ENCODE results near the gene BMP6. TPM values are rescaled to one million over a fixed set of nuclear protein-coding genes. Genes with fewer than 3 reads are reported as not detected.
"Not testable (repeated sequence)": the region's sequence is repeated elsewhere in the genome, so short reads cannot be mapped to it uniquely, and the experiment has no call there.

BMP6 gene
- total and polyA plus RNA-seq, 5 donors, result 2.3 to 4.7 (median 3.0) TPM

GRCh38 chr6:7888587-7889357, 162.9 kb downstream of the BMP6 start:
- Histone ChIP-seq H3K27ac (ENCODE audit: low read length) (no peak overlapping the region), H3K4me1 (ENCODE audit: control insufficient read depth, insufficient read depth, low read length) (peaks cover 2% of the 10 kb centered on the region), H3K27me3 (ENCODE audit: control insufficient read depth, insufficient read depth) (no peaks in the 10 kb centered on the region), H3K9me3 (ENCODE audit: control insufficient read depth, low read length) (no peaks in the 10 kb centered on the region), H3K4me3 (ENCODE audit: low read length) (no peak overlapping the region)
- ATAC-seq (no peak), DNase-seq (no peak)
- WGBS, result 93% methylated on average over 25 of the region's 25 CpGs
- intact Hi-C loops (cut with DNase I), result no loop called here

GRCh38 chr6:7891078-7891872, 165.4 kb downstream of the BMP6 start:
- 59% methylated on average over 15 of the region's 15 CpGs for WGBS
- Histone ChIP-seq H3K27ac (ENCODE audit: low read length) (no peak overlapping the region), H3K4me1 (ENCODE audit: control insufficient read depth, insufficient read depth, low read length) (peaks cover 2% of the 10 kb centered on the region), H3K27me3 (ENCODE audit: control insufficient read depth, insufficient read depth) (no peaks in the 10 kb centered on the region), H3K9me3 (ENCODE audit: control insufficient read depth, low read length) (no peaks in the 10 kb centered on the region), H3K4me3 (ENCODE audit: low read length) (no peak overlapping the region)
- peak; percentile 48 to 83 for ATAC-seq
- intact Hi-C loops (cut with DNase I), result no loop called here
- DNase-seq, result peak in 2 of 3 donors; percentile 66 to 88

- H3K9me3 ChIP-seq (ENCODE audit: control insufficient read depth, low read length); DNase-seq; intact Hi-C loops (cut with DNase I); ATAC-seq; H3K4me3 ChIP-seq (ENCODE audit: low read length); H3K27me3 ChIP-seq (ENCODE audit: control insufficient read depth, insufficient read depth); H3K27ac ChIP-seq (ENCODE audit: low read length); H3K4me1 ChIP-seq (ENCODE audit: control insufficient read depth, insufficient read depth, low read length): not testable (repeated sequence)
- WGBS, result 95% methylated on average over 4 of the region's 4 CpGs
Measured at GRCh38 chr6:7892367-7892766, 166.5 kb downstream of the BMP6 start.

GRCh38 chr6:7893342-7893741, 167.4 kb downstream of the BMP6 start:
- H3K4me3 ChIP-seq (ENCODE audit: low read length), result no peak overlapping the region
- intact Hi-C loops (cut with DNase I), result no loop called here
- H3K9me3 ChIP-seq (ENCODE audit: control insufficient read depth, low read length), result no peaks in the 10 kb centered on the region
- DNase-seq (no peak), ATAC-seq (no peak)
- H3K27ac ChIP-seq (ENCODE audit: low read length), result no peak overlapping the region
- peaks cover 2% of the 10 kb centered on the region for H3K4me1 ChIP-seq (ENCODE audit: control insufficient read depth, insufficient read depth, low read length)
- 90% methylated on average over 12 of the region's 12 CpGs for WGBS
- no peaks in the 10 kb centered on the region for H3K27me3 ChIP-seq (ENCODE audit: control insufficient read depth, insufficient read depth)

GRCh38 chr6:7894262-7895124, 168.6 kb downstream of the BMP6 start:
- H3K27ac ChIP-seq (ENCODE audit: low read length), result no peak overlapping the region
- H3K4me1 ChIP-seq (ENCODE audit: control insufficient read depth, insufficient read depth, low read length), result peaks cover 2% of the 10 kb centered on the region
- no peak overlapping the region for H3K4me3 ChIP-seq (ENCODE audit: low read length)
- no peak for DNase-seq
- no peaks in the 10 kb centered on the region for H3K9me3 ChIP-seq (ENCODE audit: control insufficient read depth, low read length)
- intact Hi-C loops (cut with DNase I), result no loop called here
- WGBS, result 79% methylated on average over 13 of the region's 13 CpGs
- ATAC-seq, result no peak
- no peaks in the 10 kb centered on the region for H3K27me3 ChIP-seq (ENCODE audit: control insufficient read depth, insufficient read depth)

- no peaks in the 10 kb centered on the region for H3K27me3 ChIP-seq (ENCODE audit: control insufficient read depth, insufficient read depth)
- no peak overlapping the region for H3K4me3 ChIP-seq (ENCODE audit: low read length)
- no peaks in the 10 kb centered on the region for H3K9me3 ChIP-seq (ENCODE audit: control insufficient read depth, low read length)
- intact Hi-C loops (cut with DNase I), result no loop called here
- peaks cover 2% of the 10 kb centered on the region for H3K4me1 ChIP-seq (ENCODE audit: control insufficient read depth, insufficient read depth, low read length)
- DNase-seq (no peak), ATAC-seq (no peak)
- WGBS, result 81% methylated on average over 7 of the region's 7 CpGs
- no peak overlapping the region for H3K27ac ChIP-seq (ENCODE audit: low read length)
Measured at GRCh38 chr6:7895125-7895423, 169.2 kb downstream of the BMP6 start.

- intact Hi-C loops (cut with DNase I), result no loop called here
- Histone ChIP-seq H3K4me1 (ENCODE audit: control insufficient read depth, insufficient read depth, low read length) (no peaks in the 10 kb centered on the region), H3K27me3 (ENCODE audit: control insufficient read depth, insufficient read depth) (no peaks in the 10 kb centered on the region), H3K9me3 (ENCODE audit: control insufficient read depth, low read length) (no peaks in the 10 kb centered on the region), H3K27ac (ENCODE audit: low read length) (no peak overlapping the region), H3K4me3 (ENCODE audit: low read length) (no peak overlapping the region)
- ATAC-seq, result no peak
- 94% methylated on average over 6 of the region's 6 CpGs for WGBS
- DNase-seq, result no peak
Measured at GRCh38 chr6:7896465-7896987, 170.6 kb downstream of the BMP6 start.

- no peaks in the 10 kb centered on the region for H3K9me3 ChIP-seq (ENCODE audit: control insufficient read depth, low read length)
- no peak overlapping the region for H3K27ac ChIP-seq (ENCODE audit: low read length)
- intact Hi-C loops (cut with DNase I), result no loop called here
- DNase-seq (no peak), ATAC-seq (no peak)
- H3K4me1 ChIP-seq (ENCODE audit: control insufficient read depth, insufficient read depth, low read length), result no peaks in the 10 kb centered on the region
- H3K4me3 ChIP-seq (ENCODE audit: low read length), result no peak overlapping the region
- 94% methylated on average over 9 of the region's 9 CpGs for WGBS
- H3K27me3 ChIP-seq (ENCODE audit: control insufficient read depth, insufficient read depth), result no peaks in the 10 kb centered on the region
Measured at GRCh38 chr6:7897461-7898192, 171.7 kb downstream of the BMP6 start.

GRCh38 chr6:7898193-7898586, 172.3 kb downstream of the BMP6 start:
- WGBS, result 94% methylated on average over 8 of the region's 8 CpGs
- H3K9me3 ChIP-seq (ENCODE audit: control insufficient read depth, low read length); intact Hi-C loops (cut with DNase I); DNase-seq; H3K27ac ChIP-seq (ENCODE audit: low read length); H3K4me3 ChIP-seq (ENCODE audit: low read length); ATAC-seq; H3K27me3 ChIP-seq (ENCODE audit: control insufficient read depth, insufficient read depth); H3K4me1 ChIP-seq (ENCODE audit: control insufficient read depth, insufficient read depth, low read length): not testable (repeated sequence)

GRCh38 chr6:7899101-7899888, 173.4 kb downstream of the BMP6 start:
- ATAC-seq (no peak), DNase-seq (no peak)
- Histone ChIP-seq H3K9me3 (ENCODE audit: control insufficient read depth, low read length) (no peaks in the 10 kb centered on the region), H3K27me3 (ENCODE audit: control insufficient read depth, insufficient read depth) (no peaks in the 10 kb centered on the region), H3K4me3 (ENCODE audit: low read length) (no peak overlapping the region), H3K4me1 (ENCODE audit: control insufficient read depth, insufficient read depth, low read length) (no peaks in the 10 kb centered on the region), H3K27ac (ENCODE audit: low read length) (no peak overlapping the region)
- intact Hi-C loops (cut with DNase I), result no loop called here
- 62% methylated on average over 5 of the region's 5 CpGs for WGBS
